Esophagus muscularis mucosa (tissue), 4 donors: ENCODE measurements around the gene SCUBE2. TPM values are rescaled to one million over a fixed set of nuclear protein-coding genes. Genes with fewer than 3 reads are reported as not detected.
A peak's percentile ranks its signal among the peaks of the same experiment; 100 is the strongest.

Experiments
- DNase-seq: peaks from one replicate; pipeline ENCODE4 v3.0.0-alpha.2; 2017; ENCODE audit errors: extremely low spot score
- H3K27ac ChIP-seq, 4 donors: fragments of 200-600 bp; sonication (generic); replicated peaks in 1 of 4; 1 replicate in 3 of 4; 2 replicates in 1 of 4; pipeline ENCODE4 v1.5.1; 2016 to 2019; ENCODE audit warnings: mild to moderate bottlenecking in 1 of 4
- H3K27me3 ChIP-seq, 4 donors: fragments of 200-600 bp; sonication (generic); one replicate each; pipeline versions ENCODE4 v1.5.1 to v1.6.0; 2016 to 2019
- H3K36me3 ChIP-seq, 4 donors: fragments of 200-600 bp; sonication (generic); one replicate each; pipeline ENCODE4 v1.5.1; 2016 to 2019
- H3K4me1 ChIP-seq, 4 donors: fragments of 200-600 bp; sonication (generic); one replicate each; pipeline ENCODE4 v1.5.1; 2016 to 2019
- H3K4me3 ChIP-seq, 4 donors: fragments of 200-600 bp; sonication (generic); 1 replicate in 2 of 4; 2 replicates in 2 of 4; pipeline ENCODE4 v1.5.1; 2016 to 2019; ENCODE audit warnings: mild to moderate bottlenecking in 4 of 4, moderate library complexity in 1 of 4
- H3K9me3 ChIP-seq, 4 donors: fragments of 200-600 bp; sonication (generic); 1 replicate in 3 of 4; 2 replicates in 1 of 4; pipeline ENCODE4 v1.5.1; 2016 to 2019
- CTCF ChIP-seq, 3 experiments: fragments of 200-600 bp in 2 of 3; fragments of 450-650 bp in 1 of 3; sonication (generic) in 2 of 3; IDR thresholded peaks; one replicate each; pipeline ENCODE4 v1.5.1; 2017 to 2019; ENCODE audit warnings: antibody characterized with exemption in 3 of 3, mild to moderate bottlenecking in 2 of 3, moderate library complexity in 1 of 3
- EP300 ChIP-seq: sonication (generic); formaldehyde crosslinking; IDR thresholded peaks from one replicate; pipeline ENCODE4 v1.6.1; 2017; ENCODE audit warnings: antibody characterized with exemption
- POLR2A ChIP-seq: fragments of 450-650 bp; IDR thresholded peaks from one replicate; pipeline ENCODE4 v1.6.1; 2017; ENCODE audit warnings: antibody characterized with exemption, moderate library complexity, mild to moderate bottlenecking, low read depth
- POLR2AphosphoS5 ChIP-seq, 2 donors: sonication (generic); formaldehyde crosslinking; IDR thresholded peaks; one replicate each; pipeline ENCODE4 v1.6.1; 2017; ENCODE audit warnings: antibody characterized with exemption in 2 of 2
- WGBS: methylation state at CpG from one replicate; pipeline ENCODE4 v1.1.5; 2018; 5-methylcytosine and 5-hydroxymethylcytosine counted together
- intact Hi-C: fragments of 100-400 bp; cut with DNase I; formaldehyde crosslinking; loops from one replicate; pipeline ENCODE4 v1.15.1; 2023
- total RNA-seq, 4 donors: library from RNA; depleted of rRNA; stranded (reverse); fragments of >200 nt; gene quantifications; one replicate each; pipeline versions ENCODE4 v1.1.0 to v1.2.1, GENCODE V29; 2016

SCUBE2 gene
- total RNA-seq, 4 donors from 2014 or later = 1.7 to 11.5 (median 8.2) TPM

- TF ChIP-seq EP300 = no peak
- TF ChIP-seq POLR2AphosphoS5 (IDR thresholded peaks at IDR 0.05) = no peak
- TF ChIP-seq POLR2A = no peak
- no peak for TF ChIP-seq CTCF (IDR thresholded peaks at IDR 0.05)
- no peaks in the 10 kb centered on the region for H3K36me3 ChIP-seq
- peak; percentile 83 for DNase-seq
- intact Hi-C loops = no loop called here
- peaks cover 9 to 19% (median 15%) of the 10 kb centered on the region in 4 donors for H3K4me1 ChIP-seq
- H3K4me3 ChIP-seq = peak overlapping the region; percentile 63 to 75 (median 66)
- H3K27me3 ChIP-seq = peaks cover 0 to 7% (median 0%) of the 10 kb centered on the region in 4 donors
- no peaks in the 10 kb centered on the region for H3K9me3 ChIP-seq
- 83% methylated on average over 4 of the region's 4 CpGs for WGBS
- no peak overlapping the region for H3K27ac ChIP-seq
Observed at GRCh38 chr11:9092072-9092471, 673 bp upstream of the SCUBE2 start.

- Histone ChIP-seq H3K9me3 (no peaks in the 10 kb centered on the region), H3K4me1 (peaks cover 9 to 19% (median 15%) of the 10 kb centered on the region in 4 donors), H3K36me3 (no peaks in the 10 kb centered on the region), H3K4me3 (peak overlapping the region; percentile 63 to 75 (median 66)), H3K27ac (peak overlapping the region in 1 of 4 donors; percentile 58), H3K27me3 (peaks cover 0 to 7% (median 0%) of the 10 kb centered on the region in 4 donors)
- no peak for TF ChIP-seq POLR2A
- TF ChIP-seq EP300 = no peak
- TF ChIP-seq POLR2AphosphoS5 (IDR thresholded peaks at IDR 0.05) = no peak
- TF ChIP-seq CTCF (IDR thresholded peaks at IDR 0.05) = no peak
- intact Hi-C loops = no loop called here
- DNase-seq = peak; percentile 68
- WGBS = 43% methylated on average over 16 of the region's 20 CpGs
Observed at GRCh38 chr11:9090488-9091043, 833 bp downstream of the SCUBE2 start.

GRCh38 chr11:9089636-9090035 is 1.8 kb downstream of the SCUBE2 start:
- H3K27me3 ChIP-seq = peaks cover 0 to 7% (median 0%) of the 10 kb centered on the region in 4 donors
- intact Hi-C loops = no loop called here
- no peak for TF ChIP-seq POLR2AphosphoS5 (IDR thresholded peaks at IDR 0.05)
- H3K4me3 ChIP-seq = no peak overlapping the region
- peaks cover 9 to 19% (median 15%) of the 10 kb centered on the region in 4 donors for H3K4me1 ChIP-seq
- DNase-seq = peak; percentile 70
- no peaks in the 10 kb centered on the region for H3K36me3 ChIP-seq
- no peak overlapping the region for H3K27ac ChIP-seq
- WGBS = 100% methylated on average over 6 of the region's 6 CpGs
- H3K9me3 ChIP-seq = no peaks in the 10 kb centered on the region

- peaks cover 9 to 19% (median 15%) of the 10 kb centered on the region in 4 donors for H3K4me1 ChIP-seq
- no peaks in the 10 kb centered on the region for H3K36me3 ChIP-seq
- intact Hi-C loops = no loop called here
- WGBS = 81% methylated on average over 3 of the region's 3 CpGs
- H3K27ac ChIP-seq = no peak overlapping the region
- no peak for TF ChIP-seq EP300
- peaks cover 0 to 7% (median 0%) of the 10 kb centered on the region in 4 donors for H3K27me3 ChIP-seq
- no peaks in the 10 kb centered on the region for H3K9me3 ChIP-seq
- no peak for DNase-seq
- H3K4me3 ChIP-seq = no peak overlapping the region
Observed at GRCh38 chr11:9089061-9089460, 2.3 kb downstream of the SCUBE2 start.

- Histone ChIP-seq H3K4me3 (no peak overlapping the region), H3K4me1 (peaks cover 0 to 8% (median 3%) of the 10 kb centered on the region in 4 donors), H3K27ac (no peak overlapping the region), H3K9me3 (no peaks in the 10 kb centered on the region), H3K27me3 (no peaks in the 10 kb centered on the region), H3K36me3 (no peaks in the 10 kb centered on the region)
- TF ChIP-seq EP300 = no peak
- no peak for TF ChIP-seq POLR2AphosphoS5 (IDR thresholded peaks at IDR 0.05)
- TF ChIP-seq POLR2A = no peak
- TF ChIP-seq CTCF (IDR thresholded peaks at IDR 0.05) = no peak
- DNase-seq = no peak
- 95% methylated on average over 4 of the region's 4 CpGs for WGBS
- intact Hi-C loops = no loop called here
Observed at GRCh38 chr11:9082575-9082974, 8.8 kb downstream of the SCUBE2 start.

- Histone ChIP-seq H3K27me3 (no peaks in the 10 kb centered on the region), H3K4me3 (no peak overlapping the region), H3K4me1 (peaks cover 0 to 20% (median 16%) of the 10 kb centered on the region in 4 donors), H3K36me3 (no peaks in the 10 kb centered on the region), H3K9me3 (no peaks in the 10 kb centered on the region), H3K27ac (no peak overlapping the region)
- intact Hi-C loops = no loop called here
- no peak for DNase-seq
- TF ChIP-seq POLR2A (no peak), CTCF (IDR thresholded peaks at IDR 0.05) (no peak), POLR2AphosphoS5 (IDR thresholded peaks at IDR 0.05) (no peak), EP300 (no peak)
- 81% methylated on average over 1 of the region's 1 CpG for WGBS
Observed at GRCh38 chr11:9081153-9081552, 10.2 kb downstream of the SCUBE2 start.
